ENCODE data around the gene ABCA13. TPM values are rescaled to one million over a fixed set of nuclear protein-coding genes. Genes with fewer than 3 reads are reported as not detected.

The ABCA13 gene
- total RNA-seq, 1 experiment from 2014 or later, result not detected

DNA sequence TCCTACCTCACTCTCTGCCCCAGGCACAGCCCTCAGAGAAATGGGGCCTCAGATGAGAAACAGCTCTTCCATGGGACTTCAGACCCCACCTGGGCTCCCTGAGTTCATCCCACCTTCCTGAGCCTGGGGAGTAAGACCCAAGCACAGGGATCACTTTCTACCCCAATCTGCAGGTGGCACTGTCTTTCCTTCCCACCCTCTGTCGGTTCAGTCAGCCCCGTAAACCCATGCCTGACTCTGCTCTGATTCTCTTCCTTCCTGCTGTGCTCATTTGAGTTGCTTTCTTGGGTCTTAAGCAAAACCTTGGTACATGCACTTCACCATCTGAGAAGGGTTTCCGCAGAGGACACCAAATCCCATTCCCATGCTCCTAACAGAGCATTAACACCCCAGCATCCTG is 446.7 kb downstream of the ABCA13 start:
- BruUV-seq (replicated peaks), result no TSS peak
- no peak overlapping the region for H3K27ac ChIP-seq (ENCODE audit: low read depth, low read length)
- H3K4me1 ChIP-seq (ENCODE audit: control insufficient read depth in 1 of 2, insufficient read depth in 2 of 2, low read length in 2 of 2), result no peaks in the 10 kb centered on the region
- H4K20me1 ChIP-seq (ENCODE audit: insufficient read depth), result no peaks in the 10 kb centered on the region
- ATAC-seq (no peak), DNase-seq (ENCODE audit: low read depth, low spot score) (no peak)
- peaks cover 0 to 7% of the 10 kb centered on the region in 2 experiments; a peak in 2 of 4 replicates for H3K9me3 ChIP-seq (ENCODE audit: control insufficient read depth in 1 of 2, insufficient read depth in 1 of 2, low read depth in 1 of 2, low read length in 2 of 2)
- H3K27me3 ChIP-seq (ENCODE audit: insufficient read depth, low read length), result no peaks in the 10 kb centered on the region
- POLR2A ChIA-PET, result no interaction called here
- CTCF ChIA-PET, result no interaction called here
- RAD21 ChIA-PET (ENCODE audit: low non-redundant PET in 1 of 2, low total read pairs in 2 of 2, uncharacterized antibody in 2 of 2, unreplicated experiment in 2 of 2), result no interaction called here
- no peak overlapping the region for H3K4me2 ChIP-seq (ENCODE audit: low read length)
- no peaks in the 10 kb centered on the region for H3K9me2 ChIP-seq (ENCODE audit: insufficient read depth)
- no peak overlapping the region for H3K4me3 ChIP-seq (replicated peaks in 1 of 2; ENCODE audit: low read depth in 1 of 2, low read length in 2 of 2)
- TF ChIP-seq SIN3A (IDR thresholded peaks at IDR 0.05; ENCODE audit: low read depth) (no peak), ZNF274 (IDR thresholded peaks at IDR 0.05; ENCODE audit: low read depth, low read length) (no peak), RAD21 (IDR thresholded peaks at IDR 0.05; ENCODE audit: low read depth) (no peak), CBX3 (IDR thresholded peaks at IDR 0.05; ENCODE audit: low read depth) (no peak), CEBPB (IDR thresholded peaks at IDR 0.05; ENCODE audit: low read depth) (no peak), ELF1 (IDR thresholded peaks at IDR 0.05; ENCODE audit: borderline replicate concordance, low read depth) (no peak), YY1 (IDR thresholded peaks at IDR 0.05; ENCODE audit: extremely low read depth, insufficient replicate concordance, low read depth, low read length) (no peak), ZFX (IDR thresholded peaks at IDR 0.05) (no peak), JUND (IDR thresholded peaks at IDR 0.05) (no peak), POLR2A (IDR thresholded peaks at IDR 0.05; ENCODE audit: borderline replicate concordance, extremely low read depth, insufficient read depth, insufficient read length) (no peak)
- TF ChIP-seq, protein P1, sequence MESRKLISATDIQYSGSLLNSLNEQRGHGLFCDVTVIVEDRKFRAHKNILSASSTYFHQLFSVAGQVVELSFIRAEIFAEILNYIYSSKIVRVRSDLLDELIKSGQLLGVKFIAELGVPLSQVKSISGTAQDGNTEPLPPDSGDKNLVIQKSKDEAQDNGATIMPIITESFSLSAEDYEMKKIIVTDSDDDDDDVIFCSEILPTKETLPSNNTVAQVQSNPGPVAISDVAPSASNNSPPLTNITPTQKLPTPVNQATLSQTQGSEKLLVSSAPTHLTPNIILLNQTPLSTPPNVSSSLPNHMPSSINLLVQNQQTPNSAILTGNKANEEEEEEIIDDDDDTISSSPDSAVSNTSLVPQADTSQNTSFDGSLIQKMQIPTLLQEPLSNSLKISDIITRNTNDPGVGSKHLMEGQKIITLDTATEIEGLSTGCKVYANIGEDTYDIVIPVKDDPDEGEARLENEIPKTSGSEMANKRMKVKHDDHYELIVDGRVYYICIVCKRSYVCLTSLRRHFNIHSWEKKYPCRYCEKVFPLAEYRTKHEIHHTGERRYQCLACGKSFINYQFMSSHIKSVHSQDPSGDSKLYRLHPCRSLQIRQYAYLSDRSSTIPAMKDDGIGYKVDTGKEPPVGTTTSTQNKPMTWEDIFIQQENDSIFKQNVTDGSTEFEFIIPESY (IDR thresholded peaks at IDR 0.05; ENCODE audit: extremely low read depth, insufficient replicate concordance, low read length), result no peak
- TF ChIP-seq, protein P2, sequence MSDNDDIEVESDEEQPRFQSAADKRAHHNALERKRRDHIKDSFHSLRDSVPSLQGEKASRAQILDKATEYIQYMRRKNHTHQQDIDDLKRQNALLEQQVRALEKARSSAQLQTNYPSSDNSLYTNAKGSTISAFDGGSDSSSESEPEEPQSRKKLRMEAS (IDR thresholded peaks at IDR 0.05), result no peak
- TF ChIP-seq, protein P3, sequence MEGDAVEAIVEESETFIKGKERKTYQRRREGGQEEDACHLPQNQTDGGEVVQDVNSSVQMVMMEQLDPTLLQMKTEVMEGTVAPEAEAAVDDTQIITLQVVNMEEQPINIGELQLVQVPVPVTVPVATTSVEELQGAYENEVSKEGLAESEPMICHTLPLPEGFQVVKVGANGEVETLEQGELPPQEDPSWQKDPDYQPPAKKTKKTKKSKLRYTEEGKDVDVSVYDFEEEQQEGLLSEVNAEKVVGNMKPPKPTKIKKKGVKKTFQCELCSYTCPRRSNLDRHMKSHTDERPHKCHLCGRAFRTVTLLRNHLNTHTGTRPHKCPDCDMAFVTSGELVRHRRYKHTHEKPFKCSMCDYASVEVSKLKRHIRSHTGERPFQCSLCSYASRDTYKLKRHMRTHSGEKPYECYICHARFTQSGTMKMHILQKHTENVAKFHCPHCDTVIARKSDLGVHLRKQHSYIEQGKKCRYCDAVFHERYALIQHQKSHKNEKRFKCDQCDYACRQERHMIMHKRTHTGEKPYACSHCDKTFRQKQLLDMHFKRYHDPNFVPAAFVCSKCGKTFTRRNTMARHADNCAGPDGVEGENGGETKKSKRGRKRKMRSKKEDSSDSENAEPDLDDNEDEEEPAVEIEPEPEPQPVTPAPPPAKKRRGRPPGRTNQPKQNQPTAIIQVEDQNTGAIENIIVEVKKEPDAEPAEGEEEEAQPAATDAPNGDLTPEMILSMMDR (IDR thresholded peaks at IDR 0.05 in 2 of 3, conservative IDR thresholded peaks at IDR 0.05 in 1 of 3; ENCODE audit: borderline replicate concordance in 1 of 3, insufficient read depth in 1 of 3, low read depth in 2 of 3, low read length in 2 of 3), result no peak
- H3K9ac ChIP-seq (ENCODE audit: low read length), result no peak overlapping the region
- no peak overlapping the region for H2AFZ ChIP-seq (ENCODE audit: low read depth, low read length, poor library complexity, severe bottlenecking)
- H3K36me3 ChIP-seq (ENCODE audit: control insufficient read depth in 1 of 2, insufficient read depth in 2 of 2, low read length in 2 of 2), result no peaks in the 10 kb centered on the region
- H3K79me2 ChIP-seq (ENCODE audit: insufficient read depth, low read length), result no peaks in the 10 kb centered on the region
- intact Hi-C loops (cut with micrococcal nuclease), result no loop called here
